Superior temporal gyrus (tissue), 1 donor: ENCODE measurements around the gene PCDHB12.
"Not testable (repeated sequence)": the region's sequence is repeated elsewhere in the genome, so short reads cannot be mapped to it uniquely, and the experiment has no call there.

Experiments
- DNase-seq: peaks from one replicate; pipeline ENCODE4 v3.0.0-alpha.2; 2016; ENCODE audit errors: extremely low spot score

Gene PCDHB12

DNA sequence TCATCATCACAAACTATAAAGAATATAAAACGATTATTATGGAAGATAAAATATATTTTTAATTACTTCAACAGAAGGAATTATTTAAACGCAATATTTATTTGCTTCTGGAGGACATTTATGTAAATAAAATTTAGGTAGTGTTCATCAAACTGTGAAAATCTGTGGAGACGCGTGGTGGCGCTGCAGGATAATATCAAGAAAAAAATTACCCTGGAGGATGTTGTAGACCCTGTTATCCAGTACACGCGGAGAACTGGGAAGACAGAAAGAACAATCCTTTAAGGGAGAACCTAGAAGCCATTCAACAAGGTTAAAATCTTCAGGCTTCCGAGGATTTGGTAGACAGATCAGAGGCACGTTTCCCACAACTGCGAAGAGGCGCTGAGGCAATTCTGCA, at the start of gene PCDHB12:
PCDHB12 (plus strand) TSS at position 242 of the 400 bp plus-strand sequence. CDS start 189 bp downstream, outside the sequence.
- DNase-seq, result peak; percentile 40

DNA sequence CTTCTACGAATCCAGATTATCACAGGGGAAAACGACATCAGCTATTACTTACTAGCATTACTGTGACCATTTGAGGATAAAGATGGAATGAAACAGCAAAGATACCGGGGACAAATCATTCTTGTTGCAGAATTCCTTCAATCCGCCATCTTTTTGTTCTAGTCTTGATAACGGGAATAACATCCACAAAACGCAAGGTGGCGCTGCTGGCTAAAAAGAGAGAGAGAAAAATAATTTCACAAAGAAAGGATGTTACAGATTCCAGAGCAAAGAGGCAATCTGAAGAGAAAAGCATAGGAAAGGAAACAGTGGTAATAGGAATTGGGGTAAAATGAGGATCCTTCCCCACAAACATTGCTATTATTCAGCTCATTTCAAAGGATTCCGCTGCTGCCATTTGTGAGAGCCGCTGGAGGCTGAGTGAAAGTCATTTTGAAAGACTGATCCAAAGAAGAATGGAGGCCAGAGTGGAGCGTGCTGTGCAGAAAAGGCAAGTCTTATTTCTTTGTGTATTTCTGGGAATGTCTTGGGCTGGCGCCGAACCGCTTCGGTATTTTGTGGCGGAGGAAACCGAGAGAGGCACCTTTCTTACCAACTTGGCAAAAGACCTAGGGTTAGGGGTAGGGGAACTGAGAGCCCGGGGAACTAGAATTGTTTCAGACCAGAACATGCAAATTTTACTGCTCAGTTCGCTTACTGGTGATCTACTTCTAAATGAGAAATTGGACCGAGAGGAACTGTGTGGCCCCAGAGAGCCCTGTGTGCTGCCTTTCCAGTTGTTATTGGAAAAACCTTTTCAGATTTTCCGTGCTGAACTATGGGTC, 35.9 kb upstream of the PCDHB12 start, which contains the start of gene PCDHB7:
PCDHB7 (plus strand) TSS at position 264 of the 824 bp plus-strand sequence; CDS start at position 456, 192 bp downstream.
- DNase-seq, result peak; percentile 67

GRCh38 chr5:141174291-141175104, 34.0 kb upstream of the PCDHB12 start:
- not testable (repeated sequence) for DNase-seq

DNA sequence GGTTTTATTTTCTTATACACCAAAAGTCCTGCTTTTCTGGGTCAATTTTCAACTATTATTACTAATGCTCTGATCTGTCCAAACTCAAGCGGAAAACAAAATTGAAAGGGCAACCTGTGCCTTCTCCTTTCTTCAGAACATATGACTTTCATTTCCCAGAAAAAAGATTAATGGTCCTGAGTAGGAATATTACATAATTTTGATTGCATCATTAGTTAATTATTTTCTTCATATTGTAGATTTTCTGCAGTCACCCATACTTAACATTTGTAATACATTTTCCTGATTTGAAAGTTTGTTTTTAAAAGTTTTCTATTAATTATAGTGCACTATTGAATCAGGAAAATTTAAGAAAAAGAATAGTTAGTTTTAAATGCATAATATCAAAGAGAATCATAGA, 32.6 kb upstream of the PCDHB12 start:
- no peak for DNase-seq

- DNase-seq, result not testable (repeated sequence)
Measured at GRCh38 chr5:141177577-141178191, 30.8 kb upstream of the PCDHB12 start, which contains the start of gene PCDHB8. PCDHB8 (plus strand) TSS chr5:141177790; CDS start chr5:141178035, 245 bp downstream.

- not testable (repeated sequence) for DNase-seq
Measured at GRCh38 chr5:141179371-141179770, 29.1 kb upstream of the PCDHB12 start.

DNA sequence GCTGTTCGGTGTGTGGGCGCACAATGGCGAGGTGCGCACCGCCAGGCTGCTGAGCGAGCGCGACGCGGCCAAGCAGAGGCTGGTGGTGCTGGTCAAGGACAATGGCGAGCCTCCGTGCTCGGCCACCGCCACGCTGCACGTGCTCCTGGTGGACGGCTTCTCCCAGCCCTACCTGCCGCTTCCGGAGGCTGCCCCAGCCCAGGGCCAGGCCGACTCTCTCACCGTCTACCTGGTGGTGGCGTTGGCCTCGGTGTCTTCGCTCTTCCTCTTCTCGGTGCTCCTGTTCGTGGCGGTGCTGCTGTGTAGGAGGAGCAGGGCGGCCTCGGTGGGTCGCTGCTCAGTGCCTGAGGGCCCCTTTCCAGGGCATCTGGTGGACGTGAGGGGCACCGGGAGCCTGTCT, 28.6 kb upstream of the PCDHB12 start:
- not testable (repeated sequence) for DNase-seq

DNA sequence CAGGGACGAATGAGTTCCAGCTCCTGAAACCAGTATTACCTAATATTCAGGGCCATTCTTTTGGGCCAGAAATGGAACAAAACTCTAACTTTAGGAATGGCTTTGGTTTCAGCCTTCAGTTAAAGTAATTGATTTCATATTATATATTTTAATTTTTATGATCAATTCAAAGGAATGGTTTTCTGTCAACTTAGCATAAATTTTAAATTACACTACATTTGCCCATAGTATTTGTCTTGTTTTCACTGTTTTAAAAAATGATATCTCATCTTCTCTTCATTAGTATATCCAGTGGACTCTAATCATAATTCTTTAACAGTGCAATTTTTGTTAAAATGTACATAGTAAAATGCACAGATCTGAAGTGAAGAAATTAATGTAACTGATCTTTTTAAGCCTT, 28.2 kb upstream of the PCDHB12 start:
- no peak for DNase-seq

GRCh38 chr5:141182248-141182647, 26.3 kb upstream of the PCDHB12 start, which contains the start of gene PCDHB16:
PCDHB16 (plus strand) TSS chr5:141182387; CDS start chr5:141182560, 173 bp downstream.
- DNase-seq, result peak; percentile 64

- not testable (repeated sequence) for DNase-seq
Measured at GRCh38 chr5:141184117-141184855, 24.2 kb upstream of the PCDHB12 start.

DNA sequence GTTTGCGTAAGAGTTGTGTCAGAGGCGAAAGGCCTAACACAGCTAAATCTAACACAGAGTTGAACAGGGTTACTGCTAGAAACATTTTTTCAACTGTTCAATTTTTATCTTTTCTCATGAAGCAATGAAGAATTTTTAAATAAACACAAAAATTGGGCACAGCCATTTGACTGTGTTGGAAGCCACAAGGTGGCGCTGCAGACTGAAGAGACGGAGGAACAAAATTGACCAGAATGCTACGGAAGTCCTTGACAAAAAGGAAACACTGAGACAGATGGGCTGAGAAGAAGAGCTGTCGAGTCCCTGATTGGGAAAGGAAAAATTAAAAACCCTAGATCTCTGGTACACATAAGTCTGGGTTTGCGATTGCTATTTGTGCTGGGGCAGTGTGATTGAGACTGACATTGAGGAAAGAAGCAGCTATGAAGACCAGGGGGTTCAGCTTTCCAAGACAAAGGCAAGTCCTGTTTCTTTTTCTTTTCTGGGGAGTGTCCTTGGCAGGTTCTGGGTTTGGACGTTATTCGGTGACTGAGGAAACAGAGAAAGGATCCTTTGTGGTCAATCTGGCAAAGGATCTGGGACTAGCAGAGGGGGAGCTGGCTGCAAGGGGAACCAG, 21.5 kb upstream of the PCDHB12 start, which contains the start of gene PCDHB9:
PCDHB9 (plus strand) TSS at position 265 of the 616 bp plus-strand sequence; CDS start at position 423, 158 bp downstream.
- peak; percentile 38 for DNase-seq

- DNase-seq, result not testable (repeated sequence)
Measured at GRCh38 chr5:141188682-141189081, 19.8 kb upstream of the PCDHB12 start.

DNA sequence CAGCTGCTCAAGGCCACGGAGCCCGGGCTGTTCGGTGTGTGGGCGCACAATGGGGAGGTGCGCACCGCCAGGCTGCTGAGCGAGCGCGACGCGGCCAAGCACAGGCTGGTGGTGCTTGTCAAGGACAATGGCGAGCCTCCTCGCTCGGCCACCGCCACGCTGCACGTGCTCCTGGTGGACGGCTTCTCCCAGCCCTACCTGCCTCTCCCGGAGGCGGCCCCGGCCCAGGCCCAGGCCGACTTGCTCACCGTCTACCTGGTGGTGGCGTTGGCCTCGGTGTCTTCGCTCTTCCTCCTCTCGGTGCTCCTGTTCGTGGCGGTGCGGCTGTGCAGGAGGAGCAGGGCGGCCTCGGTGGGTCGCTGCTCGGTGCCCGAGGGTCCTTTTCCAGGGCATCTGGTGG, 19.4 kb upstream of the PCDHB12 start:
- not testable (repeated sequence) for DNase-seq

GRCh38 chr5:141192110-141192725, 16.3 kb upstream of the PCDHB12 start, which contains the start of gene PCDHB10:
PCDHB10 (plus strand) TSS chr5:141192353; CDS start chr5:141192553, 200 bp downstream.
- DNase-seq, result peak; percentile 73

DNA sequence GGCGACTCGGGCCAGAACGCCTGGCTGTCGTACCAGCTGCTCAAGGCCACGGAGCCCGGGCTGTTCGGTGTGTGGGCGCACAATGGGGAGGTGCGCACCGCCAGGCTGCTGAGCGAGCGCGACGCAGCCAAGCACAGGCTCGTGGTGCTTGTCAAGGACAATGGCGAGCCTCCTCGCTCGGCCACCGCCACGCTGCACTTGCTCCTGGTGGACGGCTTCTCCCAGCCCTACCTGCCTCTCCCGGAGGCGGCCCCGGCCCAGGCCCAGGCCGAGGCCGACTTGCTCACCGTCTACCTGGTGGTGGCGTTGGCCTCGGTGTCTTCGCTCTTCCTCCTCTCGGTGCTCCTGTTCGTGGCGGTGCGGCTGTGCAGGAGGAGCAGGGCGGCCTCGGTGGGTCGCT, 14.2 kb upstream of the PCDHB12 start:
- not testable (repeated sequence) for DNase-seq

DNA sequence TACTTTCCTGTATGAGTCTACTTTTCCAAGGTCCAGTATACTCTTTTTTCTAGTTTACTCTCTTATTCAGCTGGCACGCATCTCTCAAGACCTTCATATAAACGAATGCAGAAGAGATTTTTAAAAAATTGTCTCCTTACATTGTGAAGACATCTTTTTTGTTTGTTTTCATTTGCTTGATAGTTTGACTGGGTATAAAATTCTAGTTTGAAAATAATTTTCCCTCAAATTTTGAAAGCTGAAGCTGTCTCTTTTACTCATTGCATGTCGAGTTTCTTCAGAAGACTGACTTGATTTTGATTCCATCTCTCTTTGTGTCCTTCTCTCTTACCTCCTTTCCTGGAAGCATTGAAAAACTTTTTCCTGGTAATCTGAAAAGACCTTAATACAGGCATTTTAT, 12.2 kb upstream of the PCDHB12 start:
- no peak for DNase-seq

GRCh38 chr5:141199359-141200235, 8.9 kb upstream of the PCDHB12 start, which contains the start of gene PCDHB11:
PCDHB11 (plus strand) TSS chr5:141199627; CDS start chr5:141199775, 148 bp downstream.
- no peak for DNase-seq

- DNase-seq, result not testable (repeated sequence)
Measured at GRCh38 chr5:141201126-141201525, 7.4 kb upstream of the PCDHB12 start.

- DNase-seq, result not testable (repeated sequence)
Measured at GRCh38 chr5:141201646-141202045, 6.9 kb upstream of the PCDHB12 start.
